ENCODE data around the gene TMEM273. TPM values are rescaled to one million over a fixed set of nuclear protein-coding genes. Genes with fewer than 3 reads are reported as not detected.

TMEM273 gene
- total and polyA plus RNA-seq, 9 donors: 1.5 to 25.2 (median 5.0) TPM

DNA sequence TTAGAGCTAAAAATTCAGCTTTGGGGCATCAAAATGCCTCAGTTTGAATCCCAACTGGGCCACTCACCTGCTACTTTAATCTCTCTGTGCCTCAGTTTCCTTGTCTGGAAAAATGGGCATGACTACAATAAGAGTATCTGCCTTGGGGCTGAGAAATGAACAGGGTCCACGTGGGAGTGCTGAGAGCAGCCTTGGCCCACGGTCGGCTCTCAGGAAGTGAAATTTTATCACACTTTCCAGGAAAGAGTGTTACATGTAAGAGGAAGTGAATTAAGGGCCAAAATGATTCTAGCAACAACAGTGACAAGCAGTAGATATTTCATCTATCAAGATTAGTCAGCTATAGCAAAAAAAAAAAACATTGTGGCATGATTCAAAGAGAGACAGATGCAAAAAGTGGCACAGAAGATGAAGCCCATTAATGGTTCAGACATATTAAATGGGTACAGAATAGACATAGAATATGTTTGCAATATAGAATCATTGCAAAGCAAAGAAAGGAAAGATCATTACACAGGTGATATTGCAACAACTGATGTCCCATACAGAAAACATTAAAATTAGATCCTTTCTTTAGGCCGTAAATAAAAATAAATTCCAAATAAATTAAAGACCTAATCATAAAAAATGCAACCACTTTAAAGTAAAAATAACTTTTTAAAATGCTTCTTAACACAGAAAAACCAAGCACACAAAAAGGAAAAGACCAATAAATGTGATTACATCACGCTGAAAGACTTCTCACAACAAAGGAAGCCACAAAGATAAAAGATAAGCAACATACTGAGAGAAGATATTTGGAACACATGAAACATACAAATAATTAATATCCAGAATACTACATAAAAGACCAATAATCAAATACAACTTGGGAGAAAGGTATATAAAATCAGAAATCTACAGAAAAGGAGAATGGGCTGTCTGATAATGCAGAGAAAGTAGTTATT lies 4.3 kb downstream of the TMEM273 start:
- H3K27me3 ChIP-seq: no peaks in the 10 kb centered on the region
- DNase-seq: no peak
- no peaks in the 10 kb centered on the region for H3K9me3 ChIP-seq
- H3K27ac ChIP-seq: no peak overlapping the region
- TF ChIP-seq POLR2A (IDR thresholded peaks at IDR 0.05) (no peak), CTCF (IDR thresholded peaks at IDR 0.05) (no peak), EP300 (IDR thresholded peaks at IDR 0.05) (no peak)
- no peaks in the 10 kb centered on the region for H3K36me3 ChIP-seq
- 55 to 56% (median 56%) methylated on average over 5 of the region's 5 CpGs for WGBS, 3 donors
- no peaks in the 10 kb centered on the region for H3K4me1 ChIP-seq (ENCODE audit: insufficient read depth)
- H3K4me3 ChIP-seq: no peak overlapping the region
- intact Hi-C loops (cut with DNase I): no loop called here

GRCh38 chr10:49182776-49183175 lies 5.4 kb downstream of the TMEM273 start:
- Histone ChIP-seq H3K36me3 (no peaks in the 10 kb centered on the region), H3K27me3 (no peaks in the 10 kb centered on the region), H3K4me3 (no peak overlapping the region), H3K4me1 (ENCODE audit: insufficient read depth) (no peaks in the 10 kb centered on the region), H3K27ac (no peak overlapping the region), H3K9me3 (no peaks in the 10 kb centered on the region)
- 89 to 94% (median 94%) methylated on average over 4 of the region's 4 CpGs for WGBS, 3 donors
- intact Hi-C loops (cut with DNase I): no loop called here
- TF ChIP-seq EP300 (IDR thresholded peaks at IDR 0.05): no peak
- DNase-seq: no peak

DNA sequence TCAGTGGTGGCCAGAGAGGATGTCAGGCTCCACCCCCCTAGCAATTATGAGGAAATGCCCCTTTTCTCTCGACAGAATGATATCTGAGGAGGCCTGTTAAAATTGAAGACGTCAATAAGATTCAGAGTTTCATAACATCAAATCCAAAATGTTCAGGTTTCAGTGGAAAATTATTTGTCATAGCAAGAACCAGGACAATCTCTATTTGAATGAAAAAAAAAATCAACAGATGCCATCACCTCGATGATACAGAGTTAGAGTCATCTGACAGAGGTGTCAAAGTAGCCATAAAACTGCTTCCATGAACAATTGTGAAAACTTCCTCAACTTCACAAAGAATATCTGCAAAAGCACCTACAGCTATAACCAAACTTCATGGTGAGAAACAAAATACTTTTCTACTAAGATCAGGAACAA lies 7.7 kb downstream of the TMEM273 start:
- H3K9me3 ChIP-seq: no peaks in the 10 kb centered on the region
- H3K4me3 ChIP-seq: no peak overlapping the region
- no peak overlapping the region for H3K27ac ChIP-seq
- H3K4me1 ChIP-seq (ENCODE audit: insufficient read depth): no peaks in the 10 kb centered on the region
- intact Hi-C loops (cut with DNase I): no loop called here
- no peaks in the 10 kb centered on the region for H3K36me3 ChIP-seq
- no peak for DNase-seq
- no peaks in the 10 kb centered on the region for H3K27me3 ChIP-seq
- TF ChIP-seq EP300 (IDR thresholded peaks at IDR 0.05) (no peak), CTCF (IDR thresholded peaks at IDR 0.05) (no peak), POLR2A (IDR thresholded peaks at IDR 0.05) (no peak)
- 33 to 38% (median 35%) methylated on average over 3 of the region's 3 CpGs for WGBS, 3 donors

GRCh38 chr10:49179699-49180443 lies 8.3 kb downstream of the TMEM273 start:
- DNase-seq: no peak
- intact Hi-C loops (cut with DNase I): no loop called here
- H3K27ac ChIP-seq: no peak overlapping the region
- TF ChIP-seq POLR2A (IDR thresholded peaks at IDR 0.05) (no peak), EP300 (IDR thresholded peaks at IDR 0.05) (no peak), CTCF (IDR thresholded peaks at IDR 0.05) (no peak)
- no peaks in the 10 kb centered on the region for H3K9me3 ChIP-seq
- 66 to 76% (median 66%) methylated on average over 10 of the region's 10 CpGs for WGBS, 3 donors
- no peaks in the 10 kb centered on the region for H3K27me3 ChIP-seq
- no peak overlapping the region for H3K4me3 ChIP-seq
- H3K4me1 ChIP-seq (ENCODE audit: insufficient read depth): no peaks in the 10 kb centered on the region
- no peaks in the 10 kb centered on the region for H3K36me3 ChIP-seq

Data from ovary (tissue), 9 donors.